Measurements from ENCODE around the gene CACNA1F. TPM values are rescaled to one million over a fixed set of nuclear protein-coding genes. Genes with fewer than 3 reads are reported as not detected.

Gene CACNA1F
- total and polyA plus RNA-seq, 9 of the 15 experiments (the other 6 are each of a cell fraction or from before 2014, with no cell fraction given) = under 0.01 to 0.41 (median 0.03) TPM; not detected in 3

DNA sequence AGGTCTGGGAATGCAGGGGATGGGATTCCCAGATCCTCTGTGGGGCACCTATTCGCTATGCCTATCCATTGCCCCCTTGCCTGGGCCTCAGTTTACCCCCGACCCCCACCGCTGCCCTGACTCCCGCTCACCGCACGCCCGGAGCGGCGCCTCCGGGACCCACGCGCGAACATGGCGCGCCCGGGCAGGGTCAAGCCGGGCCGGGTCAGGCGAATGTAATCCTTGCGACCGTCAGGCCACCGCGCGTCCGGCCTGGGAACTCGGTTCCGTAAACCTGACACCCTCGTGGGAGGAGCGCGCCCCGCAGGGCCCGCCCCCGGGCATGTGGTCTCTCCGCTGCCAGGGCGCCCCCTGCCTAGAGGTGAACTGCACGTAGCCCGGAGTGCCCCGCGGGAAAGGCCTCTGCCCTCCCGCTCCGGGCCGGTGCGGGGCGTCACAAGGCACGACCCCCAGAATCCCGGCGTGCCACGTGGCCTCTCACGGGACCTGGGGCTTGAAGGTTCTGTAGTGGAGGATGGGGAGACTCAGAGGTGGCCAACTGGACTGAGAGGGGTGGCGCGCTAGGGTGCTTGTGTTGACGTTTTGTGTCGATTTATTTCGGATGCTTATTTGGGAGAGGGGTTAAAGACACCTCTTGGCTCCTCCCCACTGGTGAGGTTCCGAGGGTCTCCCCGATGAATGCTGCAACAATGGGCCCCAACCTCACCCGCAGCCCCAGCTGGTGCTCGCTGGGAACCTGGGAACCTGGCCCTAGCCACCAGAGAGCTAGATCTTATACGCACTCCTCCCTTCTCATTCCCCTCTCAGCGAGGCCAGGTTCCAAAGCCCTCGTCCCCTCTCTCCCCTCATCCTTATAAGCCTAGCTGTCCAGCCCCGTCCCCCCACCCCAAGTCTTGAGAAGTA, 46.8 kb downstream of the CACNA1F start, which contains the start of gene PRICKLE3 (continued):
- TF ChIP-seq PTRF (tag; IDR thresholded peaks at IDR 0.05) = no peak
- 0 out of 2 replicates have a peak, but pooled peaks have one; percentile 14 for TF ChIP-seq GTF2F1 (IDR thresholded peaks at IDR 0.05; ENCODE audit: low read depth, low read length)
- peak; percentile 71; the same call in 1 of the 2 replicates for TF ChIP-seq XRCC5 (IDR thresholded peaks at IDR 0.05; ENCODE audit: low read depth, low read length)
- TF ChIP-seq PPARD (CRISPR knock-in tag; IDR thresholded peaks at IDR 0.05) = no peak
- no peak for TF ChIP-seq ZNF124 (CRISPR knock-in tag; IDR thresholded peaks at IDR 0.05)
- no peak for TF ChIP-seq ESRRB (CRISPR knock-in tag; IDR thresholded peaks at IDR 0.05; ENCODE audit: borderline replicate concordance)
- TF ChIP-seq ETV6 (IDR thresholded peaks at IDR 0.05; ENCODE audit: borderline replicate concordance in 1 of 2, low read depth in 2 of 2, low read length in 1 of 2) = no peak
- no peak for TF ChIP-seq ETV6 (CRISPR knock-in tag; IDR thresholded peaks at IDR 0.05; ENCODE audit: borderline replicate concordance)
- TF ChIP-seq STAT5A (IDR thresholded peaks at IDR 0.05; ENCODE audit: borderline replicate concordance, low read length) = no peak; the same call in 1 of the 2 replicates
- TF ChIP-seq LARP7 (IDR thresholded peaks at IDR 0.05) = no peak
- no peak for TF ChIP-seq RFX5 (IDR thresholded peaks at IDR 0.05; ENCODE audit: low read depth, low read length)
- TF ChIP-seq SMAD3 (CRISPR knock-in tag; conservative IDR thresholded peaks at IDR 0.05) = no peak
- TF ChIP-seq, protein P1, sequence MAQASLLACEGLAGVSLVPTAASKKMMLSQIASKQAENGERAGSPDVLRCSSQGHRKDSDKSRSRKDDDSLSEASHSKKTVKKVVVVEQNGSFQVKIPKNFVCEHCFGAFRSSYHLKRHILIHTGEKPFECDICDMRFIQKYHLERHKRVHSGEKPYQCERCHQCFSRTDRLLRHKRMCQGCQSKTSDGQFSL (CRISPR knock-in tag; IDR thresholded peaks at IDR 0.05) = no peak
- TF ChIP-seq, protein P1 (tag; IDR thresholded peaks at IDR 0.05) = no peak
- TF ChIP-seq GATAD2B (IDR thresholded peaks at IDR 0.05; ENCODE audit: borderline replicate concordance) = no peak
- TF ChIP-seq NFATC3 (IDR thresholded peaks at IDR 0.05) = no peak
- no peak for TF ChIP-seq HNRNPUL1 (IDR thresholded peaks at IDR 0.05; ENCODE audit: low read length)
- no peak for TF ChIP-seq CEBPZ (IDR thresholded peaks at IDR 0.05; ENCODE audit: borderline replicate concordance, low read depth, low read length)
- TF ChIP-seq FOXJ3 (CRISPR knock-in tag; IDR thresholded peaks at IDR 0.05) = no peak
- no peak for TF ChIP-seq MAFG (tag; conservative IDR thresholded peaks at IDR 0.05)
- TF ChIP-seq ZNF316 (IDR thresholded peaks at IDR 0.05) = no peak
- no peak for TF ChIP-seq ZC3H11A (IDR thresholded peaks at IDR 0.05; ENCODE audit: low read depth, low read length)
- no peak for TF ChIP-seq BDP1 (IDR thresholded peaks at IDR 0.05; ENCODE audit: insufficient read depth, insufficient read length)
- no peak for TF ChIP-seq TCF7 (IDR thresholded peaks at IDR 0.05; ENCODE audit: borderline replicate concordance)
- no peak for TF ChIP-seq FOXM1 (IDR thresholded peaks at IDR 0.05; ENCODE audit: low read depth)
- TF ChIP-seq FOXM1 (CRISPR knock-in tag; IDR thresholded peaks at IDR 0.05; ENCODE audit: low read depth) = no peak
